HepG2 (cell line): Measurements from ENCODE around the gene SESN1. TPM values are rescaled to one million over a fixed set of nuclear protein-coding genes. Genes with fewer than 3 reads are reported as not detected.

Experiments
- ATAC-seq: fragments of 200-7000 bp; cut with Tn5 transposase; 3 replicates; pipeline ENCODE4 v1.9.1; 2020; ENCODE audit warnings: mild to moderate bottlenecking, moderate library complexity
- BruUV-seq: library from RNA; stranded (reverse); fragments of 400-500 nt; replicated peaks from 2 replicates; lab custom pipeline; 2021; lab: Mats Ljungman, UMichigan
- CTCF ChIA-PET: fragments of 300-600 bp; formaldehyde crosslinking; extraction: SDS; loops from one replicate; lab custom pipeline; 2021; ENCODE audit warnings: low total read pairs, inconsistent platforms, low intra/inter-chr PET ratio; lab: Yijun Ruan, JAX
- POLR2A ChIA-PET: fragments of 350-600 bp; sonication (Branson Sonifier 250); formaldehyde crosslinking; loops from one replicate; lab custom pipeline; 2020; ENCODE audit warnings: antibody characterized with exemption, inconsistent platforms; lab: Yijun Ruan, JAX
- DNase-seq: peaks from one replicate; pipeline ENCODE4 v3.0.0-alpha.2; 2015; ENCODE audit warnings: low spot score
- FAIRE-seq: peaks from 3 replicates; lab custom pipeline; 2011; peaks lifted over from hg19 to GRCh38; lab: Jason Lieb, UNC
- H2AFZ ChIP-seq: one replicate; pipeline ENCODE4 v1.6.1; 2011; ENCODE audit warnings: low read length, inconsistent platforms
- H3K27ac ChIP-seq: fragments of 300-600 bp; 3 replicates; pipeline ENCODE4 v1.8.0; 2011; ENCODE audit warnings: mixed run types, mild to moderate bottlenecking, mixed read lengths, low read length, inconsistent platforms; ENCODE audit not compliant: insufficient read depth; ENCODE audit errors: extremely low read length
- H3K27me3 ChIP-seq, 2 experiments: fragments of 200-600 bp in 1 of 2; 2 replicates in 1 of 2; 3 replicates in 1 of 2; pipeline versions ENCODE4 v1.6.0 to v1.8.0; 2011; ENCODE audit warnings: low read length in 2 of 2, mild to moderate bottlenecking in 2 of 2, moderate library complexity in 2 of 2, inconsistent platforms in 1 of 2; ENCODE audit not compliant: insufficient read depth in 2 of 2, control insufficient read depth in 1 of 2
- H3K36me3 ChIP-seq, 2 experiments: fragments of 200-600 bp in 1 of 2; replicated peaks in 1 of 2; 2 replicates in 1 of 2; 3 replicates in 1 of 2; pipeline versions ENCODE4 v1.5.1 to v1.8.0; 2011; ENCODE audit warnings: low read length in 2 of 2, inconsistent platforms in 1 of 2; ENCODE audit not compliant: insufficient read depth in 2 of 2, control insufficient read depth in 1 of 2
- H3K4me1 ChIP-seq: 2 replicates; pipeline ENCODE4 v1.5.1; 2012; ENCODE audit warnings: low read length, inconsistent platforms; ENCODE audit not compliant: insufficient read depth
- H3K4me2 ChIP-seq: 2 replicates; pipeline ENCODE4 v1.6.0; 2011; ENCODE audit warnings: low read depth, low read length, inconsistent platforms
- H3K4me3 ChIP-seq, 3 experiments: fragments of 200-600 bp in 1 of 3; sonication (generic), shearing (Covaris generic) in 1 of 3; replicated peaks in 1 of 3; 2 replicates each; pipeline ENCODE4 v1.5.1; 2011 to 2016; ENCODE audit warnings: low read length in 3 of 3, inconsistent platforms in 2 of 3, low read depth in 2 of 3, mild to moderate bottlenecking in 2 of 3, control low read depth in 1 of 3, mixed read lengths in 1 of 3; ENCODE audit not compliant: insufficient read depth in 1 of 3
- H3K79me2 ChIP-seq: one replicate; pipeline ENCODE4 v1.6.1; 2011; ENCODE audit warnings: low read length, inconsistent platforms; ENCODE audit not compliant: insufficient read depth
- H3K9ac ChIP-seq: 2 replicates; pipeline ENCODE4 v1.6.0; 2011; ENCODE audit warnings: mild to moderate bottlenecking, low read depth, low read length, inconsistent platforms; ENCODE audit not compliant: insufficient read depth
- H3K9me3 ChIP-seq: 2 replicates; pipeline ENCODE4 v1.5.1; 2012; ENCODE audit warnings: mild to moderate bottlenecking, low read length
- H4K20me1 ChIP-seq: 2 replicates; pipeline ENCODE4 v1.6.0; 2011; ENCODE audit warnings: inconsistent platforms, mild to moderate bottlenecking, low read length, moderate library complexity; ENCODE audit not compliant: insufficient read depth
- ATF7-NPFF ChIP-seq: sonication (generic); formaldehyde crosslinking; IDR thresholded peaks from 2 replicates; pipeline ENCODE4 v1.8.1; 2023; ENCODE audit warnings: mild to moderate bottlenecking, low read depth, missing genetic modification reagents, moderate library complexity
- FLYWCH1 ChIP-seq: sonication (generic); formaldehyde crosslinking; IDR thresholded peaks from 2 replicates; pipeline ENCODE4 v1.8.1; 2023; ENCODE audit warnings: mild to moderate bottlenecking, missing genetic modification reagents
- GPN1 ChIP-seq: sonication (generic); formaldehyde crosslinking; IDR thresholded peaks from 2 replicates; pipeline ENCODE4 v1.5.1; 2020; ENCODE audit warnings: missing genetic modification reagents, borderline replicate concordance
- HNF4G ChIP-seq, 2 experiments: sonication (generic) in 1 of 2; formaldehyde crosslinking in 1 of 2; IDR thresholded peaks; 2 replicates each; pipeline versions ENCODE4 v1.4.0 to v1.6.1; 2011 to 2020; ENCODE audit warnings: borderline replicate concordance in 2 of 2, low read depth in 2 of 2, mild to moderate bottlenecking in 2 of 2, low read length in 1 of 2, missing genetic modification reagents in 1 of 2, moderate library complexity in 1 of 2
- HOXA3 ChIP-seq: sonication (generic); formaldehyde crosslinking; IDR thresholded peaks from 2 replicates; pipeline ENCODE4 v1.5.0; 2020; ENCODE audit warnings: missing genetic modification reagents
- HOXD1 ChIP-seq: sonication (generic); formaldehyde crosslinking; IDR thresholded peaks from 2 replicates; pipeline ENCODE4 v1.5.0; 2020; ENCODE audit warnings: missing genetic modification reagents
- NFKBIZ ChIP-seq: IDR thresholded peaks from 2 replicates; pipeline ENCODE4 v1.6.1; 2018; ENCODE audit warnings: missing genetic modification reagents, missing compliant biosample characterization
- POLR2AphosphoS2 ChIP-seq: IDR thresholded peaks from 2 replicates; pipeline ENCODE4 v1.6.1; 2011; ENCODE audit warnings: low read depth, low read length, improper control_type of control experiment
- ZNF367 ChIP-seq: sonication (generic); formaldehyde crosslinking; IDR thresholded peaks from 2 replicates; pipeline ENCODE4 v1.4.0; 2020; ENCODE audit warnings: missing genetic modification reagents, borderline replicate concordance
- ZNF414 ChIP-seq: sonication (generic); formaldehyde crosslinking; IDR thresholded peaks from 2 replicates; pipeline ENCODE4 v1.5.0; 2020; ENCODE audit warnings: missing genetic modification reagents
- WGBS: methylation state at CpG from one replicate; pipeline ENCODE4 v1.1.6; 2017; ENCODE audit warnings: low lambda C conversion rate; 5-methylcytosine and 5-hydroxymethylcytosine counted together
- in situ Hi-C: cut with HindIII; loops from 2 replicates; pipeline ENCODE4 v1.10.0; 2017; ENCODE audit warnings: low pct_unique_long_range_greater_than_20kb; ENCODE audit not compliant: extremely low pct_ligation_motif_present
- intact Hi-C: fragments of 100-400 bp; cut with micrococcal nuclease; formaldehyde crosslinking; loops from one replicate; pipeline ENCODE4 v1.10.0; 2022; ENCODE audit not compliant: unreplicated experiment
- polyA plus RNA-seq, 8 experiments: library from polyadenylated mRNA; depleted of rRNA in 3 of 8; stranded (reverse) in 7 of 8; unstranded in 1 of 8; fragments of >200 nt; fragmentation: Illumina TruSeq in 4 of 8; extraction: Trizol in 4 of 8; gene quantifications; 2 replicates each; pipeline versions ENCODE4 v1.2.1 to v1.2.3, GENCODE V29; 2011 to 2016; ENCODE audit warnings: low read depth in 4 of 8, missing spikeins in 1 of 8, mixed read lengths in 1 of 8; ENCODE audit not compliant: insufficient read depth in 1 of 8
- total RNA-seq, 5 experiments: library from RNA; depleted of rRNA; stranded (reverse); fragments of >200 nt; fragmentation: Illumina TruSeq; extraction: Trizol; gene quantifications; 2 replicates each; pipeline ENCODE4 v1.2.3, GENCODE V29; 2016; ENCODE audit warnings: low read depth in 1 of 5
- TF ChIP-seq, protein P1 (sequence below): sonication (generic); formaldehyde crosslinking; conservative IDR thresholded peaks from 2 replicates; pipeline ENCODE4 v1.4.0; 2020; ENCODE audit warnings: missing genetic modification reagents
- TF ChIP-seq, protein P2 (sequence below): sonication (generic); formaldehyde crosslinking; IDR thresholded peaks from 2 replicates; pipeline ENCODE4 v1.4.0; 2020; ENCODE audit warnings: missing genetic modification reagents

Gene SESN1
- total and polyA plus RNA-seq, 2 of the 13 experiments (the other 11 are each of a cell fraction or from before 2014, with no cell fraction given): 24.9 to 44.7 TPM

DNA sequence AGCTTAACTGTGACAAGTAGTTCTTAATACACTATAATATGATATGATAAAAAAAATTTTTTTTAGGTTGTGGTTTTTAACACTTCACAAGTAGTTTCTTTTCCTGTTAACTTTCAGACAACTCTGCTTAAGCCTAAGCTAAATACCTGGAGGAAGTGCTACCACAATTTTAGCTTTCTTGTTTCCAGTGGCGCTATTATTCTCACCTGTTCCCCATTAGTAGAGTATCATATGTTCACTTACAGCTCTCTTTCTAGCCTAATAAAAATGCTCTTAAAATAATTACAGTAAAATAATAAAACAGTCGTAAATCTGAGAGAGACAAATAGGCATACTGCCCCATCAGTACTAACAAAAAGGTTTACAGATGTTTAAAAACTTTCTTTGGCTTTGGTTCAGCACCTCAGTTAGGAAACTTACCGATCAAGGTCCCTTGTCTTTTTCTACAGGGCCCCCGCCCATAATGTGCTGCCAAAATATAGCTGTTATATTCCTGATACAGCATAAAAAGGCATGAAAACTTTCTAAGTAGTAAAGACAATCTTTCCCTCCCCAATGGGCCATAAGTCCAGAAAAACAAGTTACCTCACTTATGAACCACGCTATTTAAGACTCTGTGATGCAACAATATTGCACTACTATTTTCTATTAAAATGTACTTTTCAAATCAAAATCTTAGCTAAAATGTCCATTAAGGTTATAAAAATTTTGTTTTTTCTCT is 57.9 kb downstream of the SESN1 start (continued):
- no peak for TF ChIP-seq ATF7-NPFF (CRISPR knock-in tag)
- no peak for TF ChIP-seq HOXA3 (CRISPR knock-in tag)
- no peak for TF ChIP-seq FLYWCH1 (CRISPR knock-in tag)

DNA sequence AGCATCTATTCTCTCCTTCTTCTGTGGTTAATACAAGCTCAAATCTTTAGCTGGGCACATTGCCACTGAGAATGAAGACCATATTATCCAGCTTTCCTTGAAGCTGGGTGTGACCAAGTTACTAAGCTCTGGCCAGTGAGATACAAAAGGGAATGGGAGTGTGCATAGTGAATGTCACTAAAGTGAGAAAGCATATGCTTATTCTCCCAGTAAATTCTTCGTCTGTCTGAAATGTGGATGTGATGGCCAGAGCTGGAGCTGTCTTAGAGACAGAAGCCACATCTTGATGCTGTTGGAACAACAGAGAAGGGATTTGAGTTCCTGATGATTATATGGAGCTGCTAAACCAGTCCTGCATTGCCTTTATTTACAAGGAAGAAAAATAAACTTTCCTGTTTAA is 60.1 kb downstream of the SESN1 start:
- no TSS peak for BruUV-seq
- Histone ChIP-seq H3K79me2 (no peaks in the 10 kb centered on the region), H2AFZ (no peak overlapping the region), H3K27me3 (no peaks in the 10 kb centered on the region), H3K9ac (no peak overlapping the region), H3K36me3 (no peaks in the 10 kb centered on the region), H3K4me1 (0 out of 2 replicates have a peak, but pooled peaks cover under 1% of the 10 kb centered on the region), H3K27ac (no peak overlapping the region), H3K4me2 (no peak overlapping the region), H4K20me1 (no peaks in the 10 kb centered on the region), H3K9me3 (no peaks in the 10 kb centered on the region), H3K4me3 (no peak overlapping the region)
- in situ Hi-C loops (no loop called here), intact Hi-C loops (no loop called here)
- ATAC-seq: no peak
- POLR2A ChIA-PET: no interaction called here
- WGBS: 86% methylated on average over 1 of the region's 1 CpG
- CTCF ChIA-PET: no interaction called here
- FAIRE-seq: no peak
- TF ChIP-seq GPN1: no peak
- DNase-seq: no peak

DNA sequence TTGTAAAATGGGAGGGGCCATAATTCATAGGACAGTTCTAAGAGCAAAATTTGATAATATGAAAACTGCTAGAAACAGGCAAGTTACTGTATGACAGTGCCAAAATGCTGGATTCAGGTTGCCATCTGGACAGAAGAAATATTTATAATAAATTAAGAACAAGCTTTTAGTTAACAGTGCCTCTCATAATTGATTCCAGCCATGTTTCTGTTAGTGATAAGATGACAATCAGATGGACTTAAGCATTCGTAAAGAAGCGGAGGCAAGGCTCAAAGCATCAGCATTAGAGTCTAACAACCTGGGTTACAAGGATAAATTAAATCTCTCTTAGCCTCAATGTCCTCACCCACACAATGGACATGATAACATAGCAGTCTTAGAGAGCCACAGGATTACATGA is 61.0 kb downstream of the SESN1 start:
- no TSS peak for BruUV-seq
- Histone ChIP-seq H3K36me3 (no peaks in the 10 kb centered on the region), H3K4me2 (no peak overlapping the region), H3K79me2 (no peaks in the 10 kb centered on the region), H3K4me3 (no peak overlapping the region), H3K9me3 (no peaks in the 10 kb centered on the region), H3K27me3 (no peaks in the 10 kb centered on the region), H3K9ac (no peak overlapping the region), H3K4me1 (no peaks in the 10 kb centered on the region), H4K20me1 (no peaks in the 10 kb centered on the region), H3K27ac (no peak overlapping the region), H2AFZ (no peak overlapping the region)
- DNase-seq (no peak), FAIRE-seq (no peak), ATAC-seq (no peak)
- WGBS: 97% methylated on average over 2 of the region's 2 CpGs
- ChIA-PET POLR2A (no interaction called here), CTCF (no interaction called here)
- intact Hi-C loops (no loop called here), in situ Hi-C loops (no loop called here)
- TF ChIP-seq, protein P1, sequence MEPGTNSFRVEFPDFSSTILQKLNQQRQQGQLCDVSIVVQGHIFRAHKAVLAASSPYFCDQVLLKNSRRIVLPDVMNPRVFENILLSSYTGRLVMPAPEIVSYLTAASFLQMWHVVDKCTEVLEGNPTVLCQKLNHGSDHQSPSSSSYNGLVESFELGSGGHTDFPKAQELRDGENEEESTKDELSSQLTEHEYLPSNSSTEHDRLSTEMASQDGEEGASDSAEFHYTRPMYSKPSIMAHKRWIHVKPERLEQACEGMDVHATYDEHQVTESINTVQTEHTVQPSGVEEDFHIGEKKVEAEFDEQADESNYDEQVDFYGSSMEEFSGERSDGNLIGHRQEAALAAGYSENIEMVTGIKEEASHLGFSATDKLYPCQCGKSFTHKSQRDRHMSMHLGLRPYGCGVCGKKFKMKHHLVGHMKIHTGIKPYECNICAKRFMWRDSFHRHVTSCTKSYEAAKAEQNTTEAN (CRISPR knock-in tag): no peak
- TF ChIP-seq HNF4G (IDR thresholded peaks at IDR 0.05; ENCODE audit: borderline replicate concordance, low read depth, low read length) (no peak), HNF4G (CRISPR knock-in tag; IDR thresholded peaks at IDR 0.05; ENCODE audit: borderline replicate concordance, low read depth) (no peak), HOXD1 (no peak), ZNF414 (CRISPR knock-in tag) (no peak), NFKBIZ (no peak), POLR2AphosphoS2 (no peak), ZNF367 (no peak)
- TF ChIP-seq, protein P2, sequence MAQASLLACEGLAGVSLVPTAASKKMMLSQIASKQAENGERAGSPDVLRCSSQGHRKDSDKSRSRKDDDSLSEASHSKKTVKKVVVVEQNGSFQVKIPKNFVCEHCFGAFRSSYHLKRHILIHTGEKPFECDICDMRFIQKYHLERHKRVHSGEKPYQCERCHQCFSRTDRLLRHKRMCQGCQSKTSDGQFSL (CRISPR knock-in tag): no peak
